Psoas muscle (tissue), 8 donors: ENCODE data around the gene FFAR1. TPM values are rescaled to one million over a fixed set of nuclear protein-coding genes. Genes with fewer than 3 reads are reported as not detected.
A peak's percentile ranks its signal among the peaks of the same experiment; 100 is the strongest.

Experiments used
- ATAC-seq, 4 donors: fragments of 200-7000 bp; cut with Tn5 transposase; one replicate each; pipeline ENCODE4 v1.9.1; 2020; ENCODE audit warnings: moderate library complexity in 3 of 4, mild to moderate bottlenecking in 2 of 4
- DNase-seq, 2 donors: peaks; one replicate each; pipeline ENCODE4 v3.0.0-alpha.2; 2020
- H3K27ac ChIP-seq: fragments of 200-600 bp; one replicate; pipeline ENCODE4 v1.8.0; 2022
- H3K27me3 ChIP-seq, 3 donors: fragments of 200-600 bp in 1 of 3; one replicate each; pipeline versions ENCODE4 v1.6.1 to v1.8.0; 2013 to 2022; ENCODE audit warnings: low read length in 2 of 3, mild to moderate bottlenecking in 2 of 3, moderate library complexity in 1 of 3; ENCODE audit not compliant: insufficient read depth in 3 of 3
- H3K36me3 ChIP-seq, 2 donors: fragments of 200-600 bp in 1 of 2; one replicate each; pipeline versions ENCODE4 v1.6.1 to v1.8.0; 2013 to 2022; ENCODE audit warnings: low read depth in 1 of 2, mild to moderate bottlenecking in 1 of 2, moderate library complexity in 1 of 2; ENCODE audit not compliant: insufficient read depth in 1 of 2
- H3K4me1 ChIP-seq: fragments of 200-600 bp; one replicate; pipeline ENCODE4 v1.8.0; 2022
- H3K4me3 ChIP-seq: fragments of 200-600 bp; one replicate; pipeline ENCODE4 v1.8.0; 2022; ENCODE audit warnings: mild to moderate bottlenecking
- H3K9me3 ChIP-seq: fragments of 200-600 bp; one replicate; pipeline ENCODE4 v1.8.0; 2022
- WGBS, 3 donors: extraction: QIAGEN DNeasy Blood & Tissue Kit; methylation state at CpG; one replicate each; pipeline versions ENCODE4 v1.1.6 to v1.1.7; 2013; 5-methylcytosine and 5-hydroxymethylcytosine counted together
- intact Hi-C, 2 donors: fragments of 100-400 bp; cut with DNase I; formaldehyde crosslinking; loops; one replicate each; pipeline versions ENCODE4 v1.11.0 to v1.14.2; 2022
- polyA plus RNA-seq, 3 donors: library from polyadenylated mRNA; stranded (reverse); fragments of 200-250 nt; gene quantifications; one replicate each; pipeline ENCODE4 v1.2.3, GENCODE V29; 2013
- total RNA-seq, 4 donors: library from RNA; stranded (reverse); fragmentation: NEBNext Ultra II Directional in 2 of 4; extraction: Animal tissue kit (Norgen Biotek cat#: 25700) in 2 of 4; gene quantifications; one replicate each; pipeline versions ENCODE4 v1.2.1 to v1.2.4, GENCODE V29; 2021 to 2023
- TF ChIP-seq, protein P1 (sequence below): fragments of 200-600 bp; IDR thresholded peaks from one replicate; pipeline ENCODE4 v1.8.0; 2022; ENCODE audit warnings: antibody characterized with exemption
- donor health status: healthy with polysubstance abuse.
- donor health status: DM: no; HTN: no; CAD: no; lungs with moderate emphysema.
- donor health status: Bipolar disorder and iron deficiency.
- donor health status: healthy.
- donor health status: DM: yes; HTN: yes; CAD: no.
- donor health status: DM: no; HTN: no; CAD: no.
- donor health status: DM: no; HTN: no; CAD: no.
- donor health status: DM: yes; HTN: yes; CAD: no.

FFAR1 gene
- total and polyA plus RNA-seq, 7 donors: not detected

DNA sequence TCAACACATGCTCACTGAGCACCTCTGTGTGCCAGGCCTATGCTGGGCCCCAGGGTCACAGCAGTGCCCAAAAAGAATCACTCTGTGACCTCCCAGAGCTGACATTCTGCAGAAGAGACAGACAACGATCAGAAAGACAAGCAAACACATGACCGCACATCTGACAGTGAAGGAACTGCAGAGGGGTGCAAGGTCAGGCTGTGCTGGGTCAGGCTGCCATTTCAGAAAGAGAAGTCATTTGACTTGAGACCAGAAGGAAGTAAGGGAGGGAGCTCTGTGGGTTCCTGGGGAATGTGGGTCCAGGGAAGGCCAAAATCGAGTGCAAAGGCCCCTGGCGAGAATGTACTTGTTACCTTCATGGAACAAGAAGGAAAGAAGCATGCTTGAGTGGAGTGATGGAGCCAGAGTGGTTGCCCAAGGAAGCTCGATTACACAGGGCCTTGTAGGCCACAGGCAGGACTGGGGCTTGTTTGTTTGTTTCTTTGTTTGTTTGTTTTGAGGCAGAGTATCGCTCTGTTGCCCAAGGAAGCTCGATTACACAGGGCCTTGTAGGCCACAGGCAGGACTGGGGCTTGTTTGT lies 30.1 kb upstream of the FFAR1 start:
- H3K4me3 ChIP-seq: no peak overlapping the region
- H3K27ac ChIP-seq: no peak overlapping the region
- H3K9me3 ChIP-seq: peaks cover 4% of the 10 kb centered on the region
- H3K36me3 ChIP-seq: no peaks in the 10 kb centered on the region
- intact Hi-C loops: no loop called here
- H3K27me3 ChIP-seq: peaks cover 0 to 16% (median 12%) of the 10 kb centered on the region in 3 donors
- H3K4me1 ChIP-seq: no peaks in the 10 kb centered on the region
- 72 to 83% (median 77%) methylated on average over 7 of the region's 7 CpGs for whole genome bisulfite sequencing, 3 donors
- ATAC-seq: no peak
- TF ChIP-seq, protein P1, sequence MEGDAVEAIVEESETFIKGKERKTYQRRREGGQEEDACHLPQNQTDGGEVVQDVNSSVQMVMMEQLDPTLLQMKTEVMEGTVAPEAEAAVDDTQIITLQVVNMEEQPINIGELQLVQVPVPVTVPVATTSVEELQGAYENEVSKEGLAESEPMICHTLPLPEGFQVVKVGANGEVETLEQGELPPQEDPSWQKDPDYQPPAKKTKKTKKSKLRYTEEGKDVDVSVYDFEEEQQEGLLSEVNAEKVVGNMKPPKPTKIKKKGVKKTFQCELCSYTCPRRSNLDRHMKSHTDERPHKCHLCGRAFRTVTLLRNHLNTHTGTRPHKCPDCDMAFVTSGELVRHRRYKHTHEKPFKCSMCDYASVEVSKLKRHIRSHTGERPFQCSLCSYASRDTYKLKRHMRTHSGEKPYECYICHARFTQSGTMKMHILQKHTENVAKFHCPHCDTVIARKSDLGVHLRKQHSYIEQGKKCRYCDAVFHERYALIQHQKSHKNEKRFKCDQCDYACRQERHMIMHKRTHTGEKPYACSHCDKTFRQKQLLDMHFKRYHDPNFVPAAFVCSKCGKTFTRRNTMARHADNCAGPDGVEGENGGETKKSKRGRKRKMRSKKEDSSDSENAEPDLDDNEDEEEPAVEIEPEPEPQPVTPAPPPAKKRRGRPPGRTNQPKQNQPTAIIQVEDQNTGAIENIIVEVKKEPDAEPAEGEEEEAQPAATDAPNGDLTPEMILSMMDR: no peak
- no peak for DNase-seq

DNA sequence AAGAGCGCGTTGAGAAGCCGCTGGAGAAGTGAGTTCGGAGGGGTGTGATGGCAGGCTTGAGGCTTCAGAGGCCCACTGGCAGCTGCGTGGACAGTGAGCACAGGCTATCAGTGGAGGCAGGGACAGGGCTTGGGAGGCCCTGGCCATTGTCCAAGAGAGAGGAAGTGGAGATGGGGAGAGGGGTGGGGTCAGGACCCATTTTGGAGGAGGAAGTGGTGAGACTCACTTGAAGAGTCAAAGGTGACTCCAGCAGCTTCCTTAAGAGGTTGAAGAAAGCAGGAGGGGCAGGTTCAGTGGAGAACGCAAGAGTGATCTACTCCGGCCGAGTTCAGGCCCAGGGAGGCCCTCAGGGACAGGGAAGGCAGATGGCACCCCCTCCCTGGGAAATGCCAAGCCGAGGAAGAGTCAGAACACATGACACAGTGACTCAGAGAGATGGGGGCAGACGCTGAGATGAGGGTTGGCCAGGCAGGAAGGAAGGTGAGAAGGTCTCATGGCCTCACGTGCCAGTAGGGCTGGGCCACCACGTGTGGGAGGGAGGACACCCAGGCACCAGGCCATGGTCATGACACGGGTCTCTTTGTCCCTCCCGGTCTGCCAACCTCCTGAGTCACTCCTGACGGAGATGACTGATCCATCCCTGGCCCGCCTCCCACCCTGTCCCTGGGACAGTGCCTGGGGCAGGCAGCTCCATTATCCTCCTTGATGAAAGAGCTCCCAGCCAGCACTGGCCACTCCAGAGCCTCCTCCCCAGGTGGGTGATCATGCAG lies 28.8 kb upstream of the FFAR1 start:
- Histone ChIP-seq H3K9me3 (peaks cover 4% of the 10 kb centered on the region), H3K36me3 (no peaks in the 10 kb centered on the region), H3K27ac (no peak overlapping the region), H3K27me3 (peaks cover 0 to 12% (median 12%) of the 10 kb centered on the region in 3 donors), H3K4me1 (no peaks in the 10 kb centered on the region), H3K4me3 (no peak overlapping the region)
- TF ChIP-seq, protein P1: no peak
- peak; percentile 55 to 92 (median 76) for ATAC-seq
- peak; percentile 72 for DNase-seq
- intact Hi-C loops: no loop called here
- WGBS, 3 donors: 31 to 40% (median 38%) methylated on average over 16 of the region's 16 CpGs

DNA sequence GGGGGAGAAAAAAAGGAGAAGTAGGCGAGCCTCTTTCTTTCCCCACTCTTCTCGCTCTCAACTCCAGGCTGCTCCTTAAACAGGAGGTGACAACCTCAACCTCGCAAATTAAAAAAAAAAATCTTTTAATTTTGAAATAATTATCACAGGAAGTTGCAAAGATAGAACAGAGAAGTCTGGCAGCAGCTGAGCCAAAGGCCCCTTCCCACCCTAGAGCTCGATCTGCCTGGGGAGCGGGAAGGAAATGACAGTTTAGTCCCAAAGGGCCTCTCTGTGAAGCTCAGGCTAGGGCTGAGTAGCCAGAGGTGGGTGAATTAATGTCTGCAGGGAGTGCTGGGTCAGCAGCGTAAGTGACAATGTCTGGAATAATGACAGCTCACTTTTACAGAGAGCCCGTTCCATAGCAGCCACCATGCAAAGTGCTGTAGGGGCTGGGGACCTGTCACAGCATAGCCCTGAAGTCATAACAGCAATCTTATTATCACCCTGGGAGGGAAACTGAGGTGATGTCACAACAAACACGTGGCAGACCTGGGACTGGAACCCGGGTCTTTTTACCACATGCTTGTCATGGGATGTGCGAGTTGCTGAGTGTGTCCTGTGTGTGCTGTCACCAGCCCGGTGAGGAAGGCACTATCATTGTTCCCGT lies 27.5 kb upstream of the FFAR1 start:
- ATAC-seq (no peak), DNase-seq (no peak)
- Histone ChIP-seq H3K36me3 (no peaks in the 10 kb centered on the region), H3K4me1 (no peaks in the 10 kb centered on the region), H3K27ac (no peak overlapping the region), H3K9me3 (peaks cover 4% of the 10 kb centered on the region), H3K27me3 (peaks cover 0 to 12% (median 8%) of the 10 kb centered on the region in 3 donors), H3K4me3 (no peak overlapping the region)
- intact Hi-C loops: no loop called here
- TF ChIP-seq, protein P1: no peak
- 61 to 64% (median 62%) methylated on average over 12 of the region's 12 CpGs for WGBS, 3 donors

DNA sequence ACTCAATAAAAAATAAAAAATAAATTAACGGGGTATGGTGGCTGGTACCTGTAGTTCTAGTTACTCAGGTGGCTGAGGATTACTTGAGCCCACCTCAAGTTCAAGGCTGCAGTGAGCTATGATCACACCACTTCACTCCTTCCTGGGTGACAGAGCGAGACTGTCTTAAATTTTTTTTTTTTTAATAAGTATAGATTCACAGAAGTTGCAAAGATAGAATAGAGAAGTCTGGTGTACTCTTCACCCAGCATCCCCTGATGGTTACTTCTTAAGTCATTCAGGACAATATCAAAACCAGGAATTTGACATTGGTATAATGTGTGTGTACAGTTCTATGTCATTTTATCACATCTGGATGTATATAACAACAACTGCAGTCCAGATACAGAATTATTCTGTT lies 26.4 kb upstream of the FFAR1 start:
- peaks cover 0 to 11% (median 4%) of the 10 kb centered on the region in 3 donors for H3K27me3 ChIP-seq
- no peak overlapping the region for H3K4me3 ChIP-seq
- peaks cover 4% of the 10 kb centered on the region for H3K9me3 ChIP-seq
- H3K27ac ChIP-seq: no peak overlapping the region
- TF ChIP-seq, protein P1: no peak
- intact Hi-C loops: no loop called here
- DNase-seq: no peak
- no peak for ATAC-seq
- no peaks in the 10 kb centered on the region for H3K36me3 ChIP-seq
- H3K4me1 ChIP-seq: no peaks in the 10 kb centered on the region
- 85 to 92% (median 88%) methylated on average over 2 of the region's 2 CpGs for WGBS, 3 donors
